GM19351 (cell line): ENCODE measurements around the gene CD99.

Source experiments
- ATAC-seq: cut with Tn5 transposase; IDR thresholded peaks from one replicate; pipeline ENCODE4 v1.9.1; 2021; ENCODE audit warnings: mild to moderate bottlenecking, moderate library complexity; ENCODE audit not compliant: unreplicated experiment

The CD99 gene

DNA sequence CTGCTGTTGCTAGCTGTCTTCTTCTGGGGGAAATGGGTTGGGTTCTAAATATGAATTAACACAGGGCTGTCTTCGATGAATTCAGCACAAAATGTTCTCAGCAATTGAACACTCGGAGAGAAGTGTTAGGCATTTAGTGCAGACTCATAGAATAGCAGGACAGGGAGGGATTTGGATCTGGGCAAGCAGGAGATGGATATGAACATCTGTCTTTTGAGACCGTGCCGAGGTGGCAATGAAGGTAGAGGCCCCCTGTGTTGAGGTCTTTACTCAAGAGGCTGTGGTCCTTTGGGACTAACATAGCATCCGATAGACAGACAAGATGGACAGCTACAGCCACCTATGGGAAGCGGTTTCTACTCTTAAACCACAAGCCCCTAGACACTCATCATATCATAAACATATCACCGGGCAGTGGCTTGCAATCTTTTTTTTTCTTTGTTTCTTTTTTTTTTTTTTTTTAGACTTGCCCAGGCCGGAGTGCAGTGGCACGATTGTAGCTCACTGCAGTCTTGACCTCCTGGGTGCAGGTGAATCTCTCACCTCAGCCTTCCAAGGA lies 6.7 kb downstream of the CD99 start:
- no peak for ATAC-seq

DNA sequence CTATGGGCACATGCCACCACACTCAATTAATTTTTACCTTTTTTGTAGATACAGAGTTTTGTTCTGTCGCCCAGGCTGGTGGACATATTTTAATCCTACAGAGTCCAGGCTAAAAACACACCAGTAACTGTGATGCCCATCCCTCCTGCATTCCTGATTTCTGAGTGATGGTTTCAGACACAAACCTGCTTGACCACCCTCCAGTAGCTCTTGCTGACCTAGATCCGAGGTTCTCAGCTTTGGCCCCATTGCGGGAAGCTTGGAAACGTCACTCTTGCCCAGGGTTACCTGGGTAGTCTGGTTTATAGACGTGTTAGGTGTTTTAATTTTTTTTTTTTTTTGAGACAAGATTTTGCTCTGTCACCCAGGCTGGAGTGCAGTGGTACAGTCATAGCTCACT lies 7.5 kb downstream of the CD99 start:
- no peak for ATAC-seq

DNA sequence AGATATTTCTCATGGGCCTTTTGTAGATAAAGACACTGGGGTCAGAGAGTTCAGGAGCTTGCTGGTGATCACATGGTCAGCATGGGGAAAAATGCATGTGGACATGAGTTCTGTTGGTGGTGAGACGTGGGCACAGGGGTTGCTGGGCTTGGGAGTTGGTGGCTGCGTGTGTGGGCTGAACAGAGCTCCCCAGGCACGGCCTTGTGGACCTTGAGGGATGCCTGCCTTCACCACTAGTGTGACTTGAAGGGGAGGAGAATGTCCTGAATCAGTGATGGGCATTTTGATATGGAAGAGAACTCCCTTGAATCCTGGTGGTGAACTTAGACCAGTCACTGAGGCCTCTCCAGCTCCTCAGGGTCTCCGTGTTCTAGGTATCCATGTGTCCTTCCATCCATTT lies 8.9 kb downstream of the CD99 start:
- ATAC-seq: no peak

DNA sequence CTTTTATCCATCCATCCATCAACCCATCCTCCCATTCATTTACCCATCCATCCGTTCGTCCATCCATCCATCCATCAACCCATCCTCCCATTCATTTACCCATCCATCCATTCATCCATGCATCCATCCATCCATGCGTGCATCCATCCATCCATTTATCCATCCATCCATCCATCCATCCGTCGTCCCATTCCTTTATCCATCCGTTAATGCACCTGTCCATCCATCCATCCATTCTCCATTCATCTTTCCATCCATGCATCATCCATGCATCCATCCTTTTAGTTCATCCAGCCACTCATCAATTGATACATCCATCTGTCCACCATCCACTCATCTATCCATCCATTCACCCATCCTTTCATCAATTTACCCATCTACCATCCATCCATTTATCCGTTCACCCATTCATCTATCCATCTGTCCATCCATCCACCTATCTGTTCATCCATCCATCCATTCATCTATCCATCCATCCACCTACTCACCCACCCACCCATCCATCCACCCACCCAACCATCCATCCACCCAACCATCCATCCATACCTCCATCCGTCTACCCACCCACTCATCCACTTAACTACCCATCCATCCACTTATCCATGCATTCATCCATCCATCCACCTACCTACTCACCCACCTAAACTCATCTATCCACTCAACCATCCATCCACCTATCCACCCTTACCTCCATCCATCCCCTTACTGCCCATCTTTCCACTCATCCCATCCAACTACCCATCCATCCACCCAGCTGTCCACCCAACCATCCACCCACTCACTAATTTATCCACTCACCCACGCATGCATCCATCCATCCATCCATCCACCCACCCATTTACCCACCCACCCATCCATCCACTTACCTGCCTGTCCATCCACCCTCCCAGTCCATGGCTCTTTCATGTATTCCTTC lies 9.6 kb downstream of the CD99 start:
- no peak for ATAC-seq

DNA sequence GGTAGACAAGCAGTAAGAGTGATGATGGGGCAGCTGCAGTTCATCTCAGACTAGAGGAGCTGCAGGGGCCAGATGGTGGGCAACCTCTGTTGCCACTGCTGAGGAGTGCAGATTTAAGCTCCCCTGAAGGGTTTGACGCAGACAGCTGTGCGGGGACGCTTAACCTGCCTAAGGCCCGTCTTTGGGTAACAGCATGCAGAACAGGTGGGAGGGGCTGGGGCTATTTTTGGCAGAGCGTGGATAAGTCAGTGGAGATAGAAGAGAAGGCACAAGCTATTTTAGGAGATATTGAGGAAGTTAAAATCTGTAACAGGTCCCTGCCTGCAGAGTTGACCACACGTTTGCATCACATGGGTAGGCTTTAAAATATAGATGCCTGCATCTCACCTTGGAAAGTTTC lies 10.5 kb downstream of the CD99 start:
- peak; percentile 34 for ATAC-seq

DNA sequence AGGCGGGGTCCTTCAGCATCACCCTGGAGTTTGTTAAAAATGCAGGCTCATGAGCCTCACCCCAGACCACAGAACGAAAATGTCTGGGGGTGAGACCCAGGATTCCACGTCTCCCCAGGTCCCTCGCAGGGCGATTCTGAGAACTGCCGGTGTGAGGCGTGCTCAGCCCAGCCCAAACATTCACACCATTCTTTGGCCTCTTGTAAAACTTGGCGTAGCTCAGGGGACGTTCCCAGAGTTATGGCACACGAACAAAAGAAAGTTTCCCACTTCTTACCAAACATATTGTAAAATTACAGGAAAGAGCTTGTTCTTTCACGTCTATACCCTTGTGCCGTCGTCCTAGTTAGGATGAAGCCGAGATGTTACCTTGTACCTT lies 12.9 kb downstream of the CD99 start:
- ATAC-seq: no peak

DNA sequence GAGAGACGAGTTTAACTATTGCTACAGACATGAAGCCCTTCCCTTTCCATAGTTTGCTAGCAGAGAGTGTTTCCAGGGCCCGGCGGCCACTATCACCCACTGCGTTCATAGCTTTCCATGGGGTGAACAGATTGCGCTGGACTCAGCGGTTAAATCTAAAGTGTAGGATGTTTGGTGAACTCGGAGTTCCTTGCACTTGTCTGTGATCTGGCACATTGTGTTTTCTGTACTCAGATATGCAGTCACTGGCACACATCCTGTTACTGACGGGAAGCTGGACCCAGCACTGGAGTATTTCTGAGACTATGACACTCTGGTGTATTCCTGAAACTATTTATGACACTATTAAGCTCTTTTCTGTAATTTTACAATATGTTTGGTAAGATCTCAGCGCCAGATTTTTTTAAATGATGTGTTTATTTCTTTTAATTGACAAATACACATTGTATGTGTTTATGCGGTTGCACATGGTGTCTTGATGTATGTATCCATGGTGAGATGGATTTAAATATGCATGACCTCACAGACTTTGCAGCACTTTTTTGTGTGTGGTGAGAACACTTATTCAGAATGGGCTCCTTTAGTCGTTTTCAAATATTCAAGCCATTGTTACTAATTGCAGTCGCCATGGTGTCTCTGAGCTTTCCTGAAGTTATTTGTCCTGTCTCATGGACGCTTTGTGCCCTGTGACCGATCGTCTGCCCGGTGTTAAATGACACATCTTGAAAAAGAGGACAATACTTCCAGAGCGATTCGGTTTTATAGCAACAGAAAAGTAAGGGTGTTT lies 14.1 kb downstream of the CD99 start:
- no peak for ATAC-seq

DNA sequence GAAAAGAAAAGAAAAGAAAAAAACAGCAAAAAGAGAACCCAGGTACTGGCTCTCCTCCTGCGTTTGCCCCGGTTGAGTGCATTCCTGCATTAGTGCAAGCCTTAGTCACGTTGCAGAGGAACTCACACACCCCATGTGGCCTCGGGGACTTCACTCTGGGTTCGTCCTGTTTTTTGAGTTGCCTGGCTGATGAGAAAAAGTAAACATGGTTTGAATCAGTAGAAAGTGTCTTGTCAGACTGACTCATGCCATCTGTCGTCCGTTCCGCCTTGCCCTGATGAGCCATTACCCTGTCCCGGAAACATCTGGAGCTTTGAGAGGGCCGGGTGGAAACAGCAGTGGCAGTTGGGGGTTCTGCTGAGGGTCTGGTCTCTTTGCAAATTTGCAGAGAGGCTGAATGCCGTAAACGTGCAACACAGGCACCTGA lies 16.3 kb downstream of the CD99 start:
- ATAC-seq: peak; percentile 85

DNA sequence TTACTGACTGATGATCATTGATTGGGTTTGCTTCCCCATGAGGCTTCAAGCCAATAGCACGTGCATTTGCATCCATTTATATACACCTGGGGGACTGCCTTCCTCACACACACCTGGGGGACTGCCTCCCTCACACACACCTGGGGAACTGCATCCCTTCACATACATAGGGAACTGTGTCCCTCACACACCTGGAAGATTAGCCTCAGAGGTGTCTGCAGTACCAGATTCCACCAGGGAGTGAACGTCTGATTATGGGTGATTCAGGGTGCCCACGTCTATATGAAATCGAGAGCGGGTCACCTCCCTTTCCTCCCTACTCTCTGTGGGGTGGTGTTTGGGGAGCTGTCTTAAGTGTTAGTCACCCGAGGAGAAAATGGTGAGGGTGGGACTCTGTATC lies 16.9 kb downstream of the CD99 start:
- ATAC-seq: no peak

DNA sequence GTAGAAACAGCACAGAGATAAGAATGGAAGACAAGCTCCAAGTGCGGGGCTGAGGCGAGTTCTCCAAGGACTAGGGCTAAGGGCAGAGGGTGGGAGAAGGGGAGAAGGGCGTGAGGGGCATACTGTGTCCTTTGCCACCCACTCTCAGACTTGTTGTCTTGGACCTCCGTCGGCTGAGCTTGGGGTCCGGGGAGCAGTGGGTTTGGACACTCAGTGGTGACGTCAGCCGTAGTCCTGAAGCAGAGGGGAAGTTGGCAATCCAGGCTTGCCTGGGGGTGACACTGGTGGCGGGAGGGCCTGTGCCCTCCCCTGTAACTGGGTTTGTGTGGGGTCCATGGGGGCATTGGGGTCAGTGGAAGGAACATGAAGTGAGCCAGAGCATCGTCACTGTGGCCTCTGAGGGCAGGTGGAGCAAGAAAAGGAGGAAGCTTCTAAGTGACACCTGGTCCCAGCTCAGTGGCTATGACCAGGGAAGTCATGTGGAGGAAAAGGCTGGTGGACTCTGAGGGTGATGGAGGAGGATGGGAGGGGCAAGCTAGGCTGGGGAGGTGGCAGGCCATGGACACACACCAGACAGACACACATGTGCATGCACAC lies 17.6 kb downstream of the CD99 start:
- ATAC-seq: no peak

DNA sequence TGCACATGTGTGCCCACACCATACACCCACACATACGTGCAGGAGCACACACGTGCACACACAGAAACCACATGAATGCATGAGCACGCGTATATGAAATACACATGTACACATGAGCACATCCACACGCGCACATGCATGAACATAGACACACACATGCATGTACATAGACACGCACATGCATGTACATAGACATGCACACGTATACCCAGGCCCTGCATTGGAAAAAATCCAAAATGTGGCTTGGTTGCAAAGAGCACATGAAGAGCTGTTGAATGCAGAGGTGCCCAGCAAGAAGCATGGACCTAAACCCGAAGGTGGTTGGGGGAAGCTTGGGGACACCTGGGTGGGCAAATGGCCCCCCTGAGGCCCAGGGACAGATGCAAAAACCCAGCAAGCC lies 18.5 kb downstream of the CD99 start:
- ATAC-seq: no peak

DNA sequence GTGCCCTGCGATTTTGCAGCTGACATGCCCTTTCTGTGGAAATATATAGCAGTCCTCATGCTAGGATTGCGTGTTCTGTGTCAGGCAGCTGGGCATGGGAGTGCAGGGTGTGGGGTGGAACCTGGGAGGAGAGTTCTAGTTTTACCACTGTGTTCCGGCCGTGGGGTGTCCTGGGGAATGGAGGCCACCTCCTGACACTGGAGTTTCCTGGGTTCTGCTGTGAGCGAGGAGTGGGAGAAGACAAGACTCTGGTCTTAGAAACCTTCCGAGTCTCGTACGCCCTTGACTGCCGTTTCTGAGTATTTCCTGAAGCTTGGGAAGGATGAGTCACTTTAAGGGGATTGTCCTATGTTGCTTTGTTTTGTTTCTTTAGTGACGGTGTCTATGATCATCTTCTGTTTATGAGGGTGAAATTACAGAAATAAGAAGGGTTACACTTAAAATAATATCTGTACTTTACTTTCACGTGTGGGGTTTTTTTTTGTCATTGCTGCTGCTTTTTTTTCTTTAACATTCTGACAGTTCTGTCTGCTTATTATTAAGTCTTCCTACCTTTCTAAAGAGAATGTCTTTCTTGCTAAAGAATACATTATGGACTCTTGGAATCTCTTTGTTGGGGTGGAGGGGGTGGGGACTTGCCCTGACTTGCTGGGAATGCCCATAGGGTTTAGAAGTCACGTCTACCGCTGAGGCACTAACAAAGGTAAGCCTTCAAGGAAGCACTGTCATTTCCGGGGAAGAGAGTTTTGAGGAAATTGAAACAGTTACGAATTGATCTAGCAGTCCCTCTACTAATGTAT lies 19.1 kb downstream of the CD99 start:
- ATAC-seq: no peak

DNA sequence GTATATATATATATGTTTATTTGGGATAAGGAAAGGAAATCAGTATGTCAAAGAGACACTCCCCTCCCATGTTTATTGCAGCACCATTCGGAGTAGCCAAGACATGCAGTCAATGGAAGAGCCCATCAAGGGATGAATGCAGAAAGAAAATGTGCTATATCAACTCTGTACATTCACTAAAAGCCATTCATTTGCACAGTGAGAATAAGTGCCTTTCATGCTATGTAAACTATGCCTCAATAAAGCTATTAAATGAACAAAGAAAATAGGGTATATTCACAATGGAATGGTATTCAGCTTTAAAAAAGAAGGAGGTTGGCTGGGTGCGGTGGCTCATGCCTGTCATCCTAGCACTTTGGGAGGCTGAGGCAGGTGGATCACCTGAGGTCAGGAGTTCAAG lies 20.3 kb downstream of the CD99 start:
- ATAC-seq: no peak

DNA sequence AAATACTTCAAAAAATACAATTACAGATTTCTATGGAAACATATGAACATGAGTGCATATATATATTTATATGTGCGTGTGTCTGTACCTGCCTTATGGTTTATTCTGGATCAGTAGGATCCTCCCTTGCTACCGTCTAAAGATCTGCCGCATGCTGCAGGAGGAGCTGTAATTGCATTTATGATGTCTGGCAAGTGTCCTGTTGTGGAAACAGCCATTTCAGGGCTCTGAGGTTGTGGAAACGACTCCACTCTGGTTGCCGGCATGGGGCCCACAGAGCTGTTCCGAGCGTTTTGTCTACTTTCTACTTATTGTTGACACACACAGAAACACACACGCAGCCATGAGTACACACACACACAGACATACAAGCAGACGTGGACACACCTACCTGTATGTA lies 21.3 kb downstream of the CD99 start:
- ATAC-seq: no peak

DNA sequence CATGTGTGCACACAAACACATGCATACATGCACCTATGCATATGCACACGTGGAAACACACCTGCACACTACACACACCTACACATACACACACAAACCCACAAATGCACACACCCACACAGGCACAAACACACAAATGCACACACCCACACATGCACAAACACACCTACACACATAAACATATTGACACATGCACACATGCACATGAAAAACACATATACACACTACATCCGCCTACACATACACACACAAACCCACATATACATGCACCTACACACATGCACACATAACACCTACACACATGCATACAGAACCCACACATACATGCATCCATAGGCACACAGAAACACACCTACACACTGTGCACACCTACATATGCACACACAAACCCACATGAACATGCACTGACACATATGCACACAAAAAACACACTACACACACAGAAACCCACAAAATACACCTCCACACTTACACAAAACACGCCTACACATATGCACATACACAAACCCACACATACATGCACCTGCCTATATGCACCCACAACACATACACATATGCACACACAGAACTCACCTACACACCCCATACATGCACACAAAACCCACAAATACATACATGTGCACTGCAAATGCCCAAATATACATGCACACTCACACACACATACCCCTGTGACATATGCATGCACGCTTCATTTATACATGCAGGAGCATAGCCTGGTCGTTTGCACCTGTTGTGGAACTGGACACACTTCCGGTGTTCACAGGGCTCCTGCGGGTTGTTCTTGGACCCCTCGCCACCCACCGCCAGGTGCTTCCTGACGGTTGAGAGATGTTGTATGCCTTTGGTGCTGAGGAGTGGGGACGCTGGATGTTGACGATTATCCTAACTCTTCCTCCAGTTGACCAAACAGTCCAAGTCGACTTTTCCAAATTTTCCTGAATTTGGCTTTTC lies 22.1 kb downstream of the CD99 start:
- no peak for ATAC-seq

DNA sequence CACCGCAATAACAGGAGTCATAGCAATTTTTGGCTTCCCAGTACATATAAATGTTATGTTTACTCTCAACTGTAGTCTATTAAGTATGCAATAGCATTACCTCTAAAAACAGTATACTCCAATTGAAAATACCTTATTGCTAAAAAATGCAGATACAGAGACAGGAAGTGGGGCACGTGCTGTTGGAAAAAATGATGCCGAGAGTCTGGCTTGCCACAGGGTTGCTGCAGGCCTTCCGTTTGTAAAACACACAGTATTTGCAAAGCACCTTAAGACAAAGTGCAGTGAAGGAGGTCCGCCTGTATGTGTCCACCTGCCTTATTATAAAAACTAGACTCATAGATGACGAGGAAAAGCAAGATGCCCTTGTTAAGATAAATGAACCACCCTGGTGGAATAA lies 23.5 kb downstream of the CD99 start:
- ATAC-seq: no peak

DNA sequence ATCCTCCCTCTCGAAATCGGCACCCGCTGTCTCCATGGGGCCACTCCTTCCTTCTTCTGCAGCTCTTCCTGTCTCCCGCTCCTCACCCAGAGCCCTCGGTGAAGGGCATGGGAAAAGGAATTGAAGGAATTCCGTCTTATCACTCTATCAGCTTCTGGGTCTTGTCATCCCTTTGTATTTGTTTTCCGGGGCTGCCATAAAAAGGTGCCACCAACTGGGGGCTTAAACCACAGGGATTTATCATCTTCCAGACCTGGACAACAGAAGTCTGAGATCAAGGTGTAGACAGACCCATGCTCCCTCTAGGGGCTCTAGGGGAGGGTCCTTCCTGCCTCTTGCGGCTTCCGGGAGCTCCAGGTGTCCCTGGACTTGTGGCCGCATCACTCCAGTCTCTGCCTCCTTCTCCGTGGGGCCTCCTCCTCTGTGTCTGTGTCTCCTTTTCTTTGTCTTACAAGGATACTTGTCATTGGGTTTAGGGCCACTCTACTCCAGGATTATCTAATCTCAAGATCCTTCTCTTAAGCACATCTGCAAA lies 24.0 kb downstream of the CD99 start:
- ATAC-seq: no peak

DNA sequence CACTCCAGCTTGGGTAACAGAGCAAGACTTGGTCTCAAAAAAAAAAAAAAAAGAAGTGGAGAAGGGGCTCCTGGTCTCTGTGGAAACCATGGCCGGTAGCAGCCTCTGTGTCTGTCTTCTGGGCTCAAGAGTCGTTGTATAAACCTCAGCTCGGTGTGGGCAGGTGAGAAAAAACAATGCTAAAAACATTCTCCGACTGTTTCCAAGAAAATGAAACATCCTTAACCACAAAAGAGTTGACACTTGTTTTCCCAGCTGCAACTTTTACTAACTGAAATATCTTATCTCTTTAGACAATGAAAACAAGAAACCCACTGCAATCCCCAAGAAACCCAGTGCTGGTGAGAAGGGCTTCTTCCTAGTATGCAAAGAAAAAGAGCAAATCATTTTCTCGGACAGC lies 26.2 kb downstream of the CD99 start:
- ATAC-seq: no peak

DNA sequence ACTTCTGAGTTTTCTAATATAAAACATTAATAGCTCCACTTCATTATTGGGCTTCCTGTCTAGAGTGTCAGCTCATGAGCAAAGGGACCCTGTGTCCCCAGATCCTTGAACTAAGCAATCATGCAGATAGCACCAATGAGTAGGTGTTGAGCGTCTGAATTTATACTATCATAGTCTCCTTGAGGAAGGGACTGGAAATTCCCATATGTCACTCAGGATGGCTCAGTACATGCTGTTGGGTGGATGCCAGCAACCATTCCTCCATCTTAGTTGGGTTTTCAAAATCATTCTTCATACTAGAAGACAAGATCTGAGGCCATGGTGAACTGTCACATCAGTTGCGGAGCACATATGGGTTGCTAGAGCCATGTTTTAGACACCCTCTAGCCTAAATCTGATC lies 27.7 kb downstream of the CD99 start:
- no peak for ATAC-seq
